Ovary (tissue), 3 donors: Measurements from ENCODE around the gene FER.

Experiments used
- CTCF ChIP-seq, 3 donors: fragments of 450-650 bp in 2 of 3; fragments of 200-600 bp in 1 of 3; IDR thresholded peaks; one replicate each; pipeline versions ENCODE4 v1.5.1 to v1.8.0; 2016 to 2022; ENCODE audit warnings: antibody characterized with exemption in 3 of 3, mild to moderate bottlenecking in 1 of 3
- EP300 ChIP-seq: sonication (generic); formaldehyde crosslinking; IDR thresholded peaks from one replicate; pipeline ENCODE4 v1.6.1; 2017; ENCODE audit warnings: antibody characterized with exemption
- POLR2A ChIP-seq: fragments of 450-650 bp; IDR thresholded peaks from one replicate; pipeline ENCODE4 v1.6.1; 2017; ENCODE audit warnings: antibody characterized with exemption, mild to moderate bottlenecking, moderate library complexity
- donor health status: DM: no; HTN: no; CAD: no.

DNA sequence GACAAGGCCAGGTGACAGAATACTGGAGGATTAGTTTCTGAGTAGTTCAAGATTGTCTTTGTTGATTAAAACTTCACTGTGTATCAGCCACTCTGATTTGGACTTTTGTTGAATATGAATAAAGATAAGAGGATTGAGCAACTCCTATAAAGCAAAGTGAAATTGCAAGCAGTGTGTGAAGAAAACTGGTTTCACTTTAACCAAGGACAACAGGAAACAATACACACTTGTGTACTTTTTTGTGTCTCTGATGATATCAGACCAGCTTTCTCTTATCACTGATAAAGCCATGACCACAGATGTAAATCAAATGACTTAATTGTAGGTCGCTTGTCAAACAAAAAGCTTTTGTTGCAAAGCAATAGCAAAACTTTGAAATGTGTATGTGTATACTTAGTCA lies 268.6 kb downstream of the FER start:
- no peak for TF ChIP-seq CTCF (IDR thresholded peaks at IDR 0.05)
- TF ChIP-seq POLR2A, result no peak
- TF ChIP-seq EP300, result no peak
